Kidney (tissue), 14 donors: ENCODE results near the gene RELT. TPM values are rescaled to one million over a fixed set of nuclear protein-coding genes. Genes with fewer than 3 reads are reported as not detected.

ENCODE experiments used
- DNase-seq, 5 donors: peaks; one replicate each; pipeline ENCODE4 v3.0.0-alpha.2; 2013 to 2020
- FAIRE-seq: peaks from 2 replicates; lab custom pipeline; 2012; peaks lifted over from hg19 to GRCh38; lab: Jason Lieb, UNC
- H3K27ac ChIP-seq, 2 donors: one replicate each; pipeline ENCODE4 v1.7.0; 2013; ENCODE audit warnings: low read depth in 2 of 2, low read length in 2 of 2, inconsistent platforms in 1 of 2
- H3K27me3 ChIP-seq: one replicate; pipeline ENCODE4 v1.7.1; 2013; ENCODE audit warnings: low read length, inconsistent platforms; ENCODE audit not compliant: control insufficient read depth, insufficient read depth
- H3K36me3 ChIP-seq, 3 donors: one replicate each; pipeline versions ENCODE4 v1.7.0 to v1.7.1; 2013; ENCODE audit warnings: low read length in 3 of 3, control low read depth in 1 of 3, inconsistent platforms in 1 of 3; ENCODE audit not compliant: insufficient read depth in 3 of 3, control insufficient read depth in 2 of 3
- H3K4me1 ChIP-seq, 3 donors: one replicate each; pipeline versions ENCODE4 v1.7.0 to v1.7.1; 2013; ENCODE audit warnings: low read length in 3 of 3, inconsistent platforms in 1 of 3, low read depth in 1 of 3; ENCODE audit not compliant: control insufficient read depth in 2 of 3, insufficient read depth in 2 of 3
- H3K4me3 ChIP-seq, 3 donors: one replicate each; pipeline versions ENCODE4 v1.7.0 to v1.8.1; 2013; ENCODE audit warnings: low read length in 3 of 3, control low read depth in 1 of 3, inconsistent platforms in 1 of 3
- H3K9ac ChIP-seq, 3 donors: one replicate each; pipeline versions ENCODE4 v1.7.0 to v1.7.1; 2013; ENCODE audit warnings: low read length in 3 of 3, control low read depth in 1 of 3, inconsistent platforms in 1 of 3
- H3K9me3 ChIP-seq, 3 donors: one replicate each; pipeline versions ENCODE4 v1.7.0 to v1.7.1; 2013; ENCODE audit warnings: low read length in 3 of 3, control low read depth in 1 of 3, inconsistent platforms in 1 of 3; ENCODE audit not compliant: control insufficient read depth in 2 of 3, insufficient read depth in 1 of 3
- CTCF ChIP-seq: IDR thresholded peaks from 3 replicates; pipeline ENCODE4 v1.5.1; 2012; ENCODE audit warnings: mild to moderate bottlenecking, moderate library complexity, borderline replicate concordance; ENCODE audit not compliant: insufficient read depth; ENCODE audit errors: extremely low read depth
- intact Hi-C: fragments of 100-400 bp; cut with DNase I; formaldehyde crosslinking; loops from one replicate; pipeline ENCODE4 v1.11.1; 2022
- polyA plus RNA-seq: library from polyadenylated mRNA; stranded (reverse); fragments of 350-450 nt; fragmentation: Illumina TruSeq; extraction: RNeasy Lipid Tissue Mini Kit (QIAGEN cat#74804); gene quantifications from one replicate; pipeline ENCODE4 v1.2.3, GENCODE V29; 2014; ENCODE audit warnings: low read depth, low replicate concordance; ENCODE audit not compliant: insufficient read depth
- total RNA-seq: library from RNA; stranded (reverse); fragmentation: NEBNext Ultra II Directional; extraction: Animal tissue kit (Norgen Biotek cat#: 25700); gene quantifications from one replicate; pipeline ENCODE4 v1.2.1, GENCODE V29; 2021
- donor health status: control.
- donor health status: control.
- donor health status: control.
- donor health status: control.
- donor health status: control.
- donor health status: DM: yes; HTN: yes; CAD: no.
- donor health status: Normal renal cell carcinoma (clear cell type).

RELT gene
- total and polyA plus RNA-seq, 2 donors from 2014 or later: 1.0 to 8.7 TPM

GRCh38 chr11:73330569-73331093 lies 45.6 kb upstream of the RELT start:
- peak overlapping the region in 1 of 3 donors; percentile 39 for H3K4me3 ChIP-seq
- FAIRE-seq: no peak
- H3K9ac ChIP-seq: peak overlapping the region in 1 of 3 donors; percentile 65
- TF ChIP-seq CTCF: peak; percentile 26
- DNase-seq: peak in 4 of 5 donors; percentile 64 to 78 (median 74)
- intact Hi-C loops: no loop called here
- H3K27ac ChIP-seq: peak overlapping the region; percentile 90 to 91
- H3K9me3 ChIP-seq: no peaks in the 10 kb centered on the region
- H3K4me1 ChIP-seq: peaks cover 14 to 80% (median 64%) of the 10 kb centered on the region in 3 donors
- H3K27me3 ChIP-seq: no peaks in the 10 kb centered on the region
- H3K36me3 ChIP-seq: peaks cover 0 to 3% (median 2%) of the 10 kb centered on the region in 3 donors

GRCh38 chr11:73331138-73331916 lies 44.9 kb upstream of the RELT start:
- no peak for FAIRE-seq
- Histone ChIP-seq H3K36me3 (peaks cover 0 to 5% (median 3%) of the 10 kb centered on the region in 3 donors), H3K9ac (peak overlapping the region in 2 of 3 donors; percentile 13 to 65), H3K27ac (peak overlapping the region; percentile 90 to 91), H3K27me3 (no peaks in the 10 kb centered on the region), H3K9me3 (no peaks in the 10 kb centered on the region), H3K4me1 (peaks cover 14 to 78% (median 64%) of the 10 kb centered on the region in 3 donors), H3K4me3 (peak overlapping the region in 2 of 3 donors; percentile 33 to 39)
- no peak for TF ChIP-seq CTCF
- intact Hi-C loops: no loop called here
- peak; percentile 89 to 96 (median 94) for DNase-seq

- peak overlapping the region in 1 of 3 donors; percentile 25 for H3K4me3 ChIP-seq
- H3K36me3 ChIP-seq: peaks cover 0 to 3% (median 2%) of the 10 kb centered on the region in 3 donors
- H3K4me1 ChIP-seq: peaks cover 14 to 69% (median 66%) of the 10 kb centered on the region in 3 donors
- peak overlapping the region in 1 of 3 donors; percentile 37 for H3K9ac ChIP-seq
- TF ChIP-seq CTCF: no peak
- intact Hi-C loops: no loop called here
- peak overlapping the region; percentile 59 to 71 for H3K27ac ChIP-seq
- no peaks in the 10 kb centered on the region for H3K27me3 ChIP-seq
- H3K9me3 ChIP-seq: no peaks in the 10 kb centered on the region
- no peak for DNase-seq
- no peak for FAIRE-seq
Measured at GRCh38 chr11:73333173-73333572, 43.0 kb upstream of the RELT start.
